Mesothelial cell of epicardium (in vitro differentiated cells): ENCODE results near the gene EFL1. TPM values are rescaled to one million over a fixed set of nuclear protein-coding genes. Genes with fewer than 3 reads are reported as not detected.
"Not testable (repeated sequence)": the region's sequence is repeated elsewhere in the genome, so short reads cannot be mapped to it uniquely, and the experiment has no call there.

Experiments
- DNase-seq, 2 experiments: peaks; one replicate each; pipeline ENCODE4 v3.0.0; 2021; ENCODE audit warnings: low spot score in 2 of 2; ENCODE audit not compliant: unreplicated experiment in 2 of 2
- H3K27ac Mint-ChIP-seq: 2 replicates; pipeline ENCODE4 v1.8.0; 2021; ENCODE audit warnings: mixed read lengths
- H3K27me3 Mint-ChIP-seq: 2 replicates; pipeline ENCODE4 v1.8.0; 2021; ENCODE audit warnings: low read depth, mixed read lengths
- H3K36me3 Mint-ChIP-seq: 2 replicates; pipeline ENCODE4 v1.8.0; 2021; ENCODE audit warnings: mixed read lengths
- H3K4me1 Mint-ChIP-seq: 2 replicates; pipeline ENCODE4 v1.8.0; 2021; ENCODE audit warnings: mixed read lengths
- H3K4me3 Mint-ChIP-seq: 2 replicates; pipeline ENCODE4 v1.8.0; 2021; ENCODE audit warnings: mild to moderate bottlenecking, moderate library complexity, mixed read lengths
- H3K9me3 Mint-ChIP-seq: 2 replicates; pipeline ENCODE4 v1.8.0; 2021; ENCODE audit warnings: mixed read lengths
- CTCF ChIP-seq: fragments of 200-600 bp; sonication (generic); IDR thresholded peaks from one replicate; pipeline ENCODE4 v1.5.0; 2021; ENCODE audit warnings: antibody characterized with exemption; ENCODE audit not compliant: unreplicated experiment
- total RNA-seq: library from RNA; stranded (reverse); gene quantifications from 3 replicates; pipeline ENCODE4 v1.2.1, GENCODE V29; 2021

The EFL1 gene
- total RNA-seq, 1 donor from 2014 or later, result 24.5 TPM

- H3K27ac Mint-ChIP-seq, result no peak overlapping the region
- no peak overlapping the region for H3K4me3 Mint-ChIP-seq
- no peaks in the 10 kb centered on the region for H3K27me3 Mint-ChIP-seq
- TF ChIP-seq CTCF, result no peak
- no peak for DNase-seq
- H3K9me3 Mint-ChIP-seq, result no peaks in the 10 kb centered on the region
- H3K4me1 Mint-ChIP-seq, result peaks cover 2% of the 10 kb centered on the region
- H3K36me3 Mint-ChIP-seq, result peaks cover 21% of the 10 kb centered on the region
Measured at GRCh38 chr15:82239685-82240391, 22.7 kb downstream of the EFL1 start.

- peaks cover 21% of the 10 kb centered on the region for H3K36me3 Mint-ChIP-seq
- not testable (repeated sequence) for DNase-seq, H3K27me3 Mint-ChIP-seq, H3K4me1 Mint-ChIP-seq, H3K9me3 Mint-ChIP-seq, H3K27ac Mint-ChIP-seq, H3K4me3 Mint-ChIP-seq
Measured at GRCh38 chr15:82237944-82238534, 24.5 kb downstream of the EFL1 start.

GRCh38 chr15:82231842-82232241, 30.7 kb downstream of the EFL1 start:
- no peak overlapping the region for H3K4me3 Mint-ChIP-seq
- no peak for TF ChIP-seq CTCF
- peaks cover 18% of the 10 kb centered on the region for H3K36me3 Mint-ChIP-seq
- H3K27me3 Mint-ChIP-seq, result no peaks in the 10 kb centered on the region
- no peak overlapping the region for H3K27ac Mint-ChIP-seq
- no peaks in the 10 kb centered on the region for H3K4me1 Mint-ChIP-seq
- H3K9me3 Mint-ChIP-seq, result no peaks in the 10 kb centered on the region
- DNase-seq, result no peak

GRCh38 chr15:82231233-82231632, 31.3 kb downstream of the EFL1 start:
- TF ChIP-seq CTCF, result no peak
- no peak for DNase-seq
- Mint-ChIP-seq H3K4me3 (no peak overlapping the region), H3K27ac (no peak overlapping the region), H3K4me1 (no peaks in the 10 kb centered on the region), H3K27me3 (no peaks in the 10 kb centered on the region), H3K36me3 (peaks cover 24% of the 10 kb centered on the region), H3K9me3 (no peaks in the 10 kb centered on the region)

GRCh38 chr15:82228750-82229149, 33.8 kb downstream of the EFL1 start:
- Mint-ChIP-seq H3K27ac (no peak overlapping the region), H3K4me3 (no peak overlapping the region), H3K9me3 (no peaks in the 10 kb centered on the region), H3K36me3 (peaks cover 28% of the 10 kb centered on the region), H3K4me1 (no peaks in the 10 kb centered on the region), H3K27me3 (no peaks in the 10 kb centered on the region)
- TF ChIP-seq CTCF, result no peak
- DNase-seq, result no peak

- not testable (repeated sequence) for H3K4me3 Mint-ChIP-seq, DNase-seq, H3K4me1 Mint-ChIP-seq, H3K27me3 Mint-ChIP-seq, H3K9me3 Mint-ChIP-seq, H3K27ac Mint-ChIP-seq
- H3K36me3 Mint-ChIP-seq, result peaks cover 13% of the 10 kb centered on the region
Measured at GRCh38 chr15:82221535-82221934, 41.0 kb downstream of the EFL1 start.

GRCh38 chr15:82216092-82216491, 46.4 kb downstream of the EFL1 start:
- H3K27me3 Mint-ChIP-seq, H3K9me3 Mint-ChIP-seq, H3K4me3 Mint-ChIP-seq, DNase-seq, H3K27ac Mint-ChIP-seq, H3K4me1 Mint-ChIP-seq: not testable (repeated sequence)
- H3K36me3 Mint-ChIP-seq, result peaks cover 18% of the 10 kb centered on the region

- not testable (repeated sequence) for H3K9me3 Mint-ChIP-seq, H3K27me3 Mint-ChIP-seq, H3K27ac Mint-ChIP-seq, DNase-seq, H3K4me3 Mint-ChIP-seq
- Mint-ChIP-seq H3K36me3 (peaks cover 14% of the 10 kb centered on the region), H3K4me1 (peaks cover 10% of the 10 kb centered on the region)
Measured at GRCh38 chr15:82212201-82212600, 50.3 kb downstream of the EFL1 start.

GRCh38 chr15:82210066-82210597, 52.4 kb downstream of the EFL1 start:
- not testable (repeated sequence) for DNase-seq, H3K9me3 Mint-ChIP-seq, H3K27ac Mint-ChIP-seq, H3K4me3 Mint-ChIP-seq, H3K27me3 Mint-ChIP-seq
- peaks cover 10% of the 10 kb centered on the region for H3K4me1 Mint-ChIP-seq
- H3K36me3 Mint-ChIP-seq, result peaks cover 14% of the 10 kb centered on the region

GRCh38 chr15:82204575-82204974, 58.0 kb downstream of the EFL1 start:
- H3K4me1 Mint-ChIP-seq, H3K9me3 Mint-ChIP-seq, H3K27ac Mint-ChIP-seq, H3K27me3 Mint-ChIP-seq, H3K36me3 Mint-ChIP-seq, H3K4me3 Mint-ChIP-seq, DNase-seq: not testable (repeated sequence)
